Fibroblast of the aortic adventitia (primary cell): ENCODE measurements around the gene LCMT1. TPM values are rescaled to one million over a fixed set of nuclear protein-coding genes. Genes with fewer than 3 reads are reported as not detected.
"Not testable (repeated sequence)": the region's sequence is repeated elsewhere in the genome, so short reads cannot be mapped to it uniquely, and the experiment has no call there.

ENCODE experiments used
- DNase-seq: peaks from one replicate; pipeline ENCODE4 v3.0.0-alpha.2; 2010; ENCODE audit warnings: low read depth
- H3K4me3 ChIP-seq: 2 replicates; pipeline ENCODE4 v1.5.1; 2011; ENCODE audit warnings: low read depth, mild to moderate bottlenecking, control low read depth, low read length, moderate library complexity
- total RNA-seq: library from RNA; depleted of rRNA; stranded (reverse); fragments of >200 nt; gene quantifications from 2 replicates; pipeline ENCODE4 v1.2.3, GENCODE V29; 2012; ENCODE audit warnings: low replicate concordance
- TF ChIP-seq, protein P1 (sequence below): IDR thresholded peaks from 2 replicates; pipeline ENCODE4 v1.5.1; 2011; ENCODE audit warnings: mild to moderate bottlenecking, low read length, control low read depth, inconsistent platforms; ENCODE audit not compliant: insufficient read depth

LCMT1 gene
- total RNA-seq, 1 donor: 35.3 TPM

DNA sequence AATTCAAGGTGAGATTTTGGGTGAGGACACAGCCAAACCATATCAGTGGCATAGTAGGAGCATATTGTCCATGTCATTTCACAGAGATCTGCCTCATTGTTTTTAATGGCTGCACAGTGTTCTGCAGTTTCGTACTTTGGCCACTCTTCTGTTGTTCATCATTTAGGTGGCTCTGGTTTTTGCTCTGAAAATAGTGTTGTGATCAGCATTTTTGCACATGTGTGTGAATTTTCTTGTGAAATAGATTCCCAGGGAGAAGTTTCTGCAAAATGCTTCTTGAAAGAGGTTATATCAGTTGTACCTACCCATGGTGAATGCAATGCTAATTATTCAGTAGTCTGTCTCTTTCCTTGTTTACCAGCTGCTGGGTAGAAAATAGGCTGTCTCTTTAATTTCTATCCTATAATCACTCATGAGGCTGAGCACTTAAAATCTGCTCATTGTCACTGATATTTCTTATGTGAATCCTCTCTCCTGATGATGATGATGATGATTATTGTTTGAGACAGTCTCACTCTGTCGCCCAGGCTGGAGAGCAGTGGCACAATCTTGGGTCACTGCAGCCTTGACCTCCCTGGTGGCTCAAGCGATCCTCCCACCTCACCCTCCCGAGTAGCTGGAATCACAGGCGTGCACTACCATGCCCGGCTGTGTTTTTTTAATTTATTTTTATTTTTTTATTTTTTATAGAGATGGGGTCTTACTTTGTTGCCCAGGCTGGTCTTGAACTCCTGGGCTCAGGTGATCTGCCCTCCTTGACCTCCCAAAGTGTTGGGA is 10.5 kb downstream of the LCMT1 start:
- TF ChIP-seq, protein P1, sequence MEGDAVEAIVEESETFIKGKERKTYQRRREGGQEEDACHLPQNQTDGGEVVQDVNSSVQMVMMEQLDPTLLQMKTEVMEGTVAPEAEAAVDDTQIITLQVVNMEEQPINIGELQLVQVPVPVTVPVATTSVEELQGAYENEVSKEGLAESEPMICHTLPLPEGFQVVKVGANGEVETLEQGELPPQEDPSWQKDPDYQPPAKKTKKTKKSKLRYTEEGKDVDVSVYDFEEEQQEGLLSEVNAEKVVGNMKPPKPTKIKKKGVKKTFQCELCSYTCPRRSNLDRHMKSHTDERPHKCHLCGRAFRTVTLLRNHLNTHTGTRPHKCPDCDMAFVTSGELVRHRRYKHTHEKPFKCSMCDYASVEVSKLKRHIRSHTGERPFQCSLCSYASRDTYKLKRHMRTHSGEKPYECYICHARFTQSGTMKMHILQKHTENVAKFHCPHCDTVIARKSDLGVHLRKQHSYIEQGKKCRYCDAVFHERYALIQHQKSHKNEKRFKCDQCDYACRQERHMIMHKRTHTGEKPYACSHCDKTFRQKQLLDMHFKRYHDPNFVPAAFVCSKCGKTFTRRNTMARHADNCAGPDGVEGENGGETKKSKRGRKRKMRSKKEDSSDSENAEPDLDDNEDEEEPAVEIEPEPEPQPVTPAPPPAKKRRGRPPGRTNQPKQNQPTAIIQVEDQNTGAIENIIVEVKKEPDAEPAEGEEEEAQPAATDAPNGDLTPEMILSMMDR: no peak
- no peak overlapping the region for H3K4me3 ChIP-seq
- DNase-seq: no peak

DNA sequence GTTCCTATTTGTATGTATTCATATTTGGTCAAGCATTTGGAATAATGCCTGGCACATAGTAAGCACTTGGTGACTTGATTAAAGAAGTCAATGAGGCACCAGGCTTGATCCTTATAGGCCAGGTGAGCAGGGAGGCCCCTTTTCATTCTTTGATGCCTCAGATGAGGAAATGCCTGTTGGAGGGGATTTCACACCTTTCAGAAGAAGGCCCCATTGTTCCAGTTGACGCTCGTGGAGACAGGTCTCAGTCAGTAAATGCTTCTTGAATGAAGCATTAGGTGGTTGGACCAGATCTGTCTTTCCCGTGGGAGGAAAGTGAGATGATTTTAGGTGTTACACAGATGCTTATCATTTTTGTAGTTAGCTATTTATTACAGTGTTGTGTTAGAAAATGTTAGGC is 13.0 kb downstream of the LCMT1 start:
- TF ChIP-seq, protein P1: no peak
- H3K4me3 ChIP-seq: no peak overlapping the region
- DNase-seq: no peak

DNA sequence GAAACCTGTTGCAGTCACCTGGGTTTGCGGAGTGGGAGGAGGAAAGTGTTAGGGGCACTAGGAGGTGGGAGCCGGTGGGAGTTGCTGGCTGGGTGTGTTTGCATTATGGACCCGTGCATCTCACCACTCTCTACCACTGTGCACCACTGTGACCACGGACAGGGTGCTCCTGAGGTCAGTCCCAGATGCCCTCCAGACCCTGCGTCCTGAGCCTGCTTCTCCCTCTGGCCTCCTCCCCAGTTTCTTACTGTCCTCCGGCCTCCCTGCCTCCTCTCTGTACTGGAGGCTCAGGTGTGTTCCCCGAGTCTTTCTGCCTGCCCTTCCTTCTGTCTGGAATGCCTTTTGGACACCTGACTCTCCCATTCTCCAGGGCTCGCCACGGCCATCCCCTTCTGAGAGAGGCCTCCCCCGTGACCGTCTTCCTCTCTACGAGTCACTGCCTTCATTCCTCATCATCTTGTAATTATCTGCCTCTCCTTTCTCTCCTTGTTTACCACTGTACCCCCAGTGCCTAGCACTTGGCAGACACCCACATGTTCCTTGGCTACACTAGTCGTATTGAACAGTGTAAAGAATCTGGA is 14.6 kb downstream of the LCMT1 start:
- not testable (repeated sequence) for H3K4me3 ChIP-seq, DNase-seq

DNA sequence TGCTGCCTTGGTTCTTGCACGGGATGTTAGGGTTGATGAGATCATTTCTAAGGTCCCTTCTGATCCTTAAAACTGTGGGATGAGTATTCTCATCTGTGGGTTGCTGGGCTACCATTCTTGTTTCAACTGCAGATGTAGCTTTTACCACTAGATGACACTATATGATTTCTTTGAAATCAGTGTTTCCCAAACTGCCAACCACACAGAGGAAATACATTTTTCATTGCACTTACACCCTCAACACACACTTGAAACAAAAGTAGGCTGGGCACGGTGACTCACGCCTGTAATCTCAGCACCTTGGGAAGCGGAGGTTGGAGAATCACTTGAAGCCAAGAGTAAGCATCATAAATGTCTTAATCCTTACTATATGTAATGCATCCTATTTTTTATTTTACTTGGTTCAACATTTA is 15.3 kb downstream of the LCMT1 start:
- TF ChIP-seq, protein P1: peak; percentile 83
- DNase-seq: peak; percentile 90
- no peak overlapping the region for H3K4me3 ChIP-seq

DNA sequence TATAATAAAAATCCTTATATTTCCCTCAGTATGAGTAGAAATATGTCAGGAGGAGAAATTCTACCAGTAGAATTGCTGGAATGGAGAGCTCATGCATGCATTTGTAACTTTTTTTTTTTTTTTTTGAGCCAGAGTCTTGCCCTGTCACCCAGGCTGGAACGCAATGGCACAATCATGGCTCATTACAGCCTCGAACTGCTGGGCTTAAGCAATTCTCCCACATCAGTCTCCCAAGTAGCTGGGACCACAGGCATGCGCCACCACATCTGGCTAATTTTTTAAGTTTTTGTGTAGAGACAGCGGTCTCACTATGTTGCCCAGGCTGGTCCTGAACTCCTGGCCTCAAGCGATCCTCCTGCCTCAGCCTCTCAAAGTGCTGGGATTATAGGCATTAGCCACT is 21.2 kb downstream of the LCMT1 start:
- not testable (repeated sequence) for H3K4me3 ChIP-seq, DNase-seq

DNA sequence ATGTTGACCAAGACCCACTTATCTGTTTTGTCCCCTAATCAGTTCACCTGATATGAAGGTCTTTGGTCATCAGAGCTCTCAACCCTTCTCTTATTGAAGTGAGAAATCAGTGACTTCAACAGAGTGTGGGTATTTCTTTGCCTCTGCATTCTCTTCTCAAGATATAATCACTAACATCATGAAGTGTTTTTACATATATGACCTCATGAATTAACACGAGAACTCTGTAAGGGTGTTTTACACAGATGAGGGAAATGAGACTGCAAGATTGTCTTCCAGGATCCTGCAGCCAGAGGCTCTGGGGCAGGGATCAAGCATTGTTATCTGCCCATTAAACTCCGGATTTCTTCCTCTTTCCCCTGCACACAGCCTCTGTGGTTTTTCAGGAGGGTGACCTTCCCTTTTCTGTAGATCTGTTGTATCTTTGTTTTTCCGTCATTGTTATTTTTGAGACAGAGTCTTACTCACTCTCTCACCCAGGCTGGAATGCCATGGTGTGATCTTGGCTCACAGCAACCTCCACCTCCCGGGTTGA is 22.7 kb downstream of the LCMT1 start:
- no peak for DNase-seq
- TF ChIP-seq, protein P1: no peak
- no peak overlapping the region for H3K4me3 ChIP-seq

DNA sequence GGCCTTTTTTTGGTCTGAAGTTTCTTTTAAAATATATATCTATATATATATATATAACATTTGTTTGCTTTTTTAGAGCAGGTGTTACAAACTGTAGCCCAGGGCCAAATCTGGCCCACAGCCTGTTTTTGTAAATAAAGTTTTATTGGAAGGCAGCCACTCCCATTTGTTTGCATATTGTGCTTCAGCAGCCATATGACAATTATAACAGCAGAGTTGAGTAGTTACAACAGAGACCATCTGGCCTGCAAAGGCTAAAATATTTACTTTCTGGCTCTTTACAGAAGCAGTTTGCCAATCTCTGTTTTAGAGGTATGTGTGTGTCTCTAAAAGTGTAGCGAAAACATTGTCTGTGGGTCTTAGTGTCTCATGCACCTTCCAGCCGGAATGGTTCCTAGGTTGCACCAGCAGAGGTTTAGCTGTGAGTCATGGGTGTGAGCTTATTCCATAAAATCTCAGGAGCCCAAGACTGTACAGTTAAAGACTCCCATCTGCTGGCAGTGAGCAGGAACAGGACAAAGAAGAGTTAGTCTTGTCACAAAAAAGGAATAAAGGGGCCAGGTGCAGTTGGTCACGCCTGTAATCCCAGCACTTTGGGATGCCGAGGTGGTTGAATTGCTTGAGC is 23.8 kb downstream of the LCMT1 start:
- TF ChIP-seq, protein P1: peak; percentile 26
- H3K4me3 ChIP-seq: no peak overlapping the region
- DNase-seq: peak; percentile 44
